Neural progenitor cell (in vitro differentiated cells): ENCODE data around the gene STRA8. TPM values are rescaled to one million over a fixed set of nuclear protein-coding genes. Genes with fewer than 3 reads are reported as not detected.
A peak's percentile ranks its signal among the peaks of the same experiment; 100 is the strongest.

Experiments
- DNase-seq: peaks from one replicate; pipeline ENCODE4 v3.0.0-alpha.2; 2016; ENCODE audit warnings: low spot score
- H2AFZ ChIP-seq: fragments of 200-600 bp; sonication (generic); replicated peaks from 2 replicates; pipeline ENCODE4 v1.6.1; 2016; ENCODE audit warnings: antibody characterized with exemption
- H3F3A ChIP-seq: fragments of 200-600 bp; sonication (generic); 2 replicates; pipeline ENCODE4 v1.6.1; 2016; ENCODE audit warnings: antibody characterized with exemption, low read depth
- H3K27ac ChIP-seq: fragments of 200-600 bp; sonication (generic); 2 replicates; pipeline ENCODE4 v1.5.1; 2016; ENCODE audit warnings: mild to moderate bottlenecking
- H3K27me3 ChIP-seq: fragments of 200-600 bp; sonication (generic); 2 replicates; pipeline ENCODE4 v1.6.1; 2016; ENCODE audit warnings: mild to moderate bottlenecking, moderate library complexity
- H3K36me3 ChIP-seq: fragments of 200-600 bp; sonication (generic); 2 replicates; pipeline ENCODE4 v1.5.1; 2016
- H3K4me1 ChIP-seq: fragments of 200-600 bp; sonication (generic); 2 replicates; pipeline ENCODE4 v1.6.1; 2016; ENCODE audit warnings: mixed run types
- H3K4me2 ChIP-seq: fragments of 200-600 bp; sonication (generic); 2 replicates; pipeline ENCODE4 v1.6.1; 2016
- H3K4me3 ChIP-seq: fragments of 200-600 bp; sonication (generic); 2 replicates; pipeline ENCODE4 v1.5.1; 2016
- H3K79me2 ChIP-seq: fragments of 200-600 bp; sonication (generic); 2 replicates; pipeline ENCODE4 v1.6.1; 2016; ENCODE audit warnings: low read depth
- H3K9ac ChIP-seq: fragments of 200-600 bp; sonication (generic); 2 replicates; pipeline ENCODE4 v1.6.1; 2016
- H3K9me3 ChIP-seq: fragments of 200-600 bp; sonication (generic); 2 replicates; pipeline ENCODE4 v1.5.1; 2016; ENCODE audit warnings: low read depth
- H4K20me1 ChIP-seq: fragments of 200-600 bp; sonication (generic); 2 replicates; pipeline ENCODE4 v1.6.1; 2016; ENCODE audit warnings: low read depth
- H3K27ac Mint-ChIP-seq: 3 replicates; pipeline ENCODE4 v1.8.0; 2021; ENCODE audit warnings: mixed read lengths
- H3K27me3 Mint-ChIP-seq: 2 replicates; pipeline ENCODE4 v1.8.0; 2022; ENCODE audit warnings: low read depth, mild to moderate bottlenecking, inconsistent platforms, moderate library complexity, mixed read lengths; ENCODE audit not compliant: insufficient read depth
- H3K36me3 Mint-ChIP-seq: 3 replicates; pipeline ENCODE4 v1.8.0; 2021; ENCODE audit warnings: mixed read lengths
- H3K4me1 Mint-ChIP-seq: 3 replicates; pipeline ENCODE4 v1.8.0; 2021; ENCODE audit warnings: mixed read lengths
- H3K4me3 Mint-ChIP-seq: 3 replicates; pipeline ENCODE4 v1.8.0; 2021; ENCODE audit warnings: mild to moderate bottlenecking, moderate library complexity, mixed read lengths
- H3K9me3 Mint-ChIP-seq: 3 replicates; pipeline ENCODE4 v1.8.0; 2020; ENCODE audit warnings: mixed read lengths
- CTCF ChIP-seq: fragments of 200-600 bp; sonication (generic); IDR thresholded peaks from 2 replicates; pipeline ENCODE4 v1.5.1; 2017; ENCODE audit warnings: antibody characterized with exemption, mild to moderate bottlenecking
- EZH2 ChIP-seq: fragments of 200-600 bp; sonication (generic); IDR thresholded peaks from 2 replicates; pipeline ENCODE4 v1.6.1; 2017; ENCODE audit warnings: antibody characterized with exemption, mild to moderate bottlenecking, moderate library complexity
- EZH2phosphoT487 ChIP-seq: fragments of 200-600 bp; sonication (generic); IDR thresholded peaks from 2 replicates; pipeline ENCODE4 v1.6.1; 2017; ENCODE audit warnings: antibody characterized with exemption
- total RNA-seq: library from RNA; depleted of rRNA; stranded (reverse); fragments of >200 nt; gene quantifications from 2 replicates; pipeline ENCODE4 v1.2.3, GENCODE V29; 2015; ENCODE audit warnings: low replicate concordance

STRA8 gene
- total RNA-seq, 1 donor from 2014 or later, result not detected

DNA sequence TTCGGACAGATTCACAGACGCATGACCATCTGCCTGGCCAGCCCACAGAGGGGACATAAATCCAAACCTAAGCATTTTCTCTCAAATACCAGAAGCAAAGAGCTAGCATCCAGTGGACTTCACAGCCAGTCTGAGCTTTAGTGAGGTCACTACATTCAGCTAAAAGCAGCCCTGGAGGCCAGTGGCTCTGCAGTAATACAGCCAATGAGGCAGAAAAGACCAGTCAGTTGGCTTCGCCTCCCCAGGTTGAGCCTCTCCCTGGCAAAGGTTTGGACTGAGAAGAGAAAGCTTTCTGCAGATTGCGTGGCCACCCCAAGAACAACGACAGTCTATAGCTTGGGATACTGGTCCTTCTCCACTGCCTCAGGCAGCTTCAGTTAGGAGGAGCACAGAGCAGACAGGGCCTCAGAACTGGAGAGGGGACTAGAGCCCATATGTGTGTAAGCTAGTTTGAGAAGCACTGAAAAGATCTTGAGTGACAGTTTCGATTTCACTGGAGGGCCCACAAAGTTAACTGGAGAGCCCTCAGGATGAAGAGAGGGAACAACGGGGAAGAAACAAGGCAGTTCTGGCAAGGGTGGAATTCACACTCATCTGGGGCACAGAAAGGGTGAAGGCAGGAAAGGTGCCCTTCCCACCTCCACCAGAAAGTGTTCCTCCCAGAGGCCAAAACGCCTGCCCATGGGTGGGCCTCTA lies 26.1 kb upstream of the STRA8 start:
- Histone ChIP-seq H2AFZ (no peak overlapping the region), H3K79me2 (no peaks in the 10 kb centered on the region), H3K4me3 (no peak overlapping the region), H3K4me1 (no peaks in the 10 kb centered on the region), H3K36me3 (no peaks in the 10 kb centered on the region), H3F3A (no peaks in the 10 kb centered on the region), H3K4me2 (no peak overlapping the region), H3K27ac (no peak overlapping the region), H3K27me3 (peaks cover 14% of the 10 kb centered on the region), H4K20me1 (no peaks in the 10 kb centered on the region), H3K9me3 (no peaks in the 10 kb centered on the region), H3K9ac (no peak overlapping the region)
- Mint-ChIP-seq H3K9me3 (no peaks in the 10 kb centered on the region), H3K36me3 (peaks cover 4% of the 10 kb centered on the region), H3K27ac (no peak overlapping the region), H3K4me3 (no peak overlapping the region), H3K27me3 (peaks cover 4% of the 10 kb centered on the region), H3K4me1 (peaks cover 8% of the 10 kb centered on the region)
- no peak for TF ChIP-seq CTCF
- no peak for TF ChIP-seq EZH2phosphoT487
- no peak for TF ChIP-seq EZH2
- no peak for DNase-seq

GRCh38 chr7:135208102-135208793 lies 25.4 kb upstream of the STRA8 start:
- Histone ChIP-seq H3K27ac (no peak overlapping the region), H3K9me3 (no peaks in the 10 kb centered on the region), H3K27me3 (peaks cover 14% of the 10 kb centered on the region), H2AFZ (no peak overlapping the region), H3K4me1 (no peaks in the 10 kb centered on the region), H3K36me3 (no peaks in the 10 kb centered on the region), H3K4me2 (no peak overlapping the region), H4K20me1 (no peaks in the 10 kb centered on the region), H3K79me2 (no peaks in the 10 kb centered on the region), H3K4me3 (no peak overlapping the region), H3K9ac (no peak overlapping the region), H3F3A (no peaks in the 10 kb centered on the region)
- TF ChIP-seq CTCF (no peak), EZH2phosphoT487 (no peak), EZH2 (no peak)
- Mint-ChIP-seq H3K9me3 (no peaks in the 10 kb centered on the region), H3K36me3 (peaks cover 4% of the 10 kb centered on the region), H3K4me1 (peaks cover 8% of the 10 kb centered on the region), H3K4me3 (no peak overlapping the region), H3K27me3 (peaks cover 4% of the 10 kb centered on the region), H3K27ac (peak overlapping the region; percentile 12)
- no peak for DNase-seq

DNA sequence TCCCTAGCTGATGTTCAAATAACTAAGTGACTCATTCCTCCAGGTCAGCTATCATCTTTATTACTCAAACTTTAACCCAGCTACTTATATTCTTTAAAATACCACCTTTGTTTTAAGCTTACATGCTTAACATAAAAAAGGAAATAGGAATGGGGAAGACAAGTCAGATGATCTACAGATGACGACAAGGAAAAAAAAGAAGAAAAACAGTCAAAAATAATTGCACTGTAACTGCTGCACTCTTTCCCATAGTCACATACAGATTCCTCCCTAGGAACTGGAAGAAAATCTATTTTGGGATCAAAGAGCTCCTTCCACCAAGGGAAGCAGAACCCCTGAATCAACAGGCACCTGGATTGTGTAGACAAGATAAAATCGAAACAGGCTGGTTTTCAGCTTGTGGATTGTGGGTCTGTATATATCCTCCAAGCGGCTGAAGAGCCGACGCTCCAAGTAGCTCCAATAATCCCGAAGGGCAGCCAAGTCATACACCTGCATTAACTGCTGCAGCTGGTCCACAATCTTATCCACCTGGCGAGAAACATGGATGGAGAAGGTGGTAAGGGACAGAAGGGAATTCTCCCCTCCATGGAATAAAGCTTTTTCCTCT lies 24.3 kb upstream of the STRA8 start:
- no peak overlapping the region for H3K27ac Mint-ChIP-seq
- no peak overlapping the region for H3K4me2 ChIP-seq
- H3K4me3 Mint-ChIP-seq, result peak overlapping the region; percentile 46
- no peak for TF ChIP-seq EZH2
- TF ChIP-seq CTCF, result no peak
- TF ChIP-seq EZH2phosphoT487, result no peak
- no peaks in the 10 kb centered on the region for H3K9me3 ChIP-seq
- peaks cover 4% of the 10 kb centered on the region for H3K27me3 Mint-ChIP-seq
- no peak for DNase-seq
- peaks cover 8% of the 10 kb centered on the region for H3K4me1 Mint-ChIP-seq
- no peak overlapping the region for H3K4me3 ChIP-seq
- no peak overlapping the region for H2AFZ ChIP-seq
- H3K36me3 Mint-ChIP-seq, result peaks cover 4% of the 10 kb centered on the region
- no peak overlapping the region for H3K27ac ChIP-seq
- no peaks in the 10 kb centered on the region for H3F3A ChIP-seq
- no peaks in the 10 kb centered on the region for H3K79me2 ChIP-seq
- no peaks in the 10 kb centered on the region for H3K36me3 ChIP-seq
- no peaks in the 10 kb centered on the region for H3K9me3 Mint-ChIP-seq
- H3K27me3 ChIP-seq, result peaks cover 14% of the 10 kb centered on the region
- no peaks in the 10 kb centered on the region for H3K4me1 ChIP-seq
- H4K20me1 ChIP-seq, result no peaks in the 10 kb centered on the region
- H3K9ac ChIP-seq, result no peak overlapping the region
